HG03135 (cell line): Measurements from ENCODE around the gene PALD1.

Experiments
- ATAC-seq: cut with Tn5 transposase; IDR thresholded peaks from one replicate; pipeline ENCODE4 v1.9.1; 2021; ENCODE audit warnings: mild to moderate bottlenecking, moderate library complexity; ENCODE audit not compliant: unreplicated experiment

The PALD1 gene

GRCh38 chr10:70504521-70505358, 26.2 kb downstream of the PALD1 start:
- ATAC-seq = no peak

- ATAC-seq = no peak
Observed at GRCh38 chr10:70505908-70506307, 27.3 kb downstream of the PALD1 start.

- ATAC-seq = no peak
Observed at GRCh38 chr10:70507966-70508365, 29.4 kb downstream of the PALD1 start.

GRCh38 chr10:70508912-70509756, 30.6 kb downstream of the PALD1 start:
- no peak for ATAC-seq

- no peak for ATAC-seq
Observed at GRCh38 chr10:70509757-70510147, 31.2 kb downstream of the PALD1 start.

GRCh38 chr10:70510453-70510852, 31.9 kb downstream of the PALD1 start:
- no peak for ATAC-seq

- no peak for ATAC-seq
Observed at GRCh38 chr10:70510904-70511303, 32.3 kb downstream of the PALD1 start.

- ATAC-seq = no peak
Observed at GRCh38 chr10:70512149-70512639, 33.6 kb downstream of the PALD1 start.

GRCh38 chr10:70513848-70514309, 35.3 kb downstream of the PALD1 start:
- ATAC-seq = peak; percentile 90

GRCh38 chr10:70514591-70514990, 36.0 kb downstream of the PALD1 start:
- ATAC-seq = no peak

GRCh38 chr10:70515035-70515667, 36.6 kb downstream of the PALD1 start:
- ATAC-seq = no peak

- no peak for ATAC-seq
Observed at GRCh38 chr10:70518695-70519094, 40.1 kb downstream of the PALD1 start.

GRCh38 chr10:70523057-70523456, 44.5 kb downstream of the PALD1 start:
- ATAC-seq = no peak

GRCh38 chr10:70523549-70523948, 45.0 kb downstream of the PALD1 start:
- no peak for ATAC-seq

- ATAC-seq = no peak
Observed at GRCh38 chr10:70528314-70528713, 49.7 kb downstream of the PALD1 start.

GRCh38 chr10:70528741-70529362, 50.3 kb downstream of the PALD1 start:
- ATAC-seq = no peak

- ATAC-seq = no peak
Observed at GRCh38 chr10:70529848-70530247, 51.3 kb downstream of the PALD1 start.

- no peak for ATAC-seq
Observed at GRCh38 chr10:70530315-70530714, 51.7 kb downstream of the PALD1 start.

- ATAC-seq = no peak
Observed at GRCh38 chr10:70532554-70533188, 54.1 kb downstream of the PALD1 start.

GRCh38 chr10:70533189-70533558, 54.6 kb downstream of the PALD1 start:
- no peak for ATAC-seq
